Measurements from ENCODE around the gene ARHGAP8. TPM values are rescaled to one million over a fixed set of nuclear protein-coding genes. Genes with fewer than 3 reads are reported as not detected.

The ARHGAP8 gene
- polyA plus RNA-seq, 3 donors: 0.03 TPM; not detected in 2

DNA sequence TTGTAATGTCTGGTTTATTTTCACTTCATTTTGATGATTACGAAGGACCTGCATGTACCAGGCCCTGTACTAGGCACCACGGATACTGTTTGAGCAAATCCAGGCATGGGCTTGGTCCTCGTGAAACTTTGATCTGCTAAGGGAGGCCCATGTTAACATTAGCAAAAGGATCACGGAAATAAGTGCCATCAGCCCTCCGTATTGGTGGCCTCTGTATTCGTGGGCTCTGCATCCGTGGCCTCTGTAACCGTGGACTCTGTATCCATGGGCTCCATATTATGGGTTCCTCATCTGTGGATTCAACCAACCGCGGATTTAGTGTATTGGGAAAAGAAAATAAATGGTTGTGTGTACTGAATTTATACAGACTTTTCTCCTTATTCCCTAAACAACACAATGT lies 8.7 kb downstream of the ARHGAP8 start:
- Histone ChIP-seq H3K4me2 (replicated peaks; ENCODE audit: extremely low read depth, low read length, poor library complexity, severe bottlenecking) (no peak overlapping the region), H3K4me3 (replicated peaks in 1 of 3; ENCODE audit: low read depth in 2 of 3, low read length in 3 of 3) (no peak overlapping the region), H3K27ac (ENCODE audit: low read depth in 1 of 2, low read length in 2 of 2) (no peak overlapping the region), H3K36me3 (replicated peaks in 1 of 2; ENCODE audit: control insufficient read depth in 1 of 2, insufficient read depth in 2 of 2, low read length in 2 of 2) (no peaks in the 10 kb centered on the region), H3K9ac (ENCODE audit: insufficient read depth, low read length, poor library complexity, severe bottlenecking) (no peak overlapping the region), H3K4me1 (ENCODE audit: control insufficient read depth in 1 of 2, insufficient read depth in 2 of 2, low read length in 2 of 2) (no peaks in the 10 kb centered on the region), H2AFZ (ENCODE audit: insufficient read depth, low read depth, low read length, poor library complexity, severe bottlenecking) (no peak overlapping the region), H3K27me3 (ENCODE audit: control insufficient read depth in 2 of 2, insufficient read depth in 2 of 2, low read length in 2 of 2) (peaks cover 0 to 5% of the 10 kb centered on the region in 2 donors), H3K9me3 (replicated peaks in 1 of 2; ENCODE audit: control insufficient read depth in 1 of 2, insufficient read depth in 1 of 2, low read length in 2 of 2) (no peaks in the 10 kb centered on the region), H3K79me2 (ENCODE audit: insufficient read depth, low read length) (no peaks in the 10 kb centered on the region), H4K20me1 (ENCODE audit: insufficient read depth, low read length) (no peaks in the 10 kb centered on the region)
- Mint-ChIP-seq H3K27me3 (ENCODE audit: low read depth in 3 of 3) (peaks cover 10 to 33% (median 21%) of the 10 kb centered on the region in 3 donors), H3K4me1 (peaks cover 2% of the 10 kb centered on the region), H3K9me3 (peaks cover 0 to 6% (median 0%) of the 10 kb centered on the region in 7 donors), H3K4me3 (no peak overlapping the region), H3K27ac (no peak overlapping the region), H3K36me3 (no peaks in the 10 kb centered on the region)
- DNase-seq: no peak
- TF ChIP-seq, protein P1, sequence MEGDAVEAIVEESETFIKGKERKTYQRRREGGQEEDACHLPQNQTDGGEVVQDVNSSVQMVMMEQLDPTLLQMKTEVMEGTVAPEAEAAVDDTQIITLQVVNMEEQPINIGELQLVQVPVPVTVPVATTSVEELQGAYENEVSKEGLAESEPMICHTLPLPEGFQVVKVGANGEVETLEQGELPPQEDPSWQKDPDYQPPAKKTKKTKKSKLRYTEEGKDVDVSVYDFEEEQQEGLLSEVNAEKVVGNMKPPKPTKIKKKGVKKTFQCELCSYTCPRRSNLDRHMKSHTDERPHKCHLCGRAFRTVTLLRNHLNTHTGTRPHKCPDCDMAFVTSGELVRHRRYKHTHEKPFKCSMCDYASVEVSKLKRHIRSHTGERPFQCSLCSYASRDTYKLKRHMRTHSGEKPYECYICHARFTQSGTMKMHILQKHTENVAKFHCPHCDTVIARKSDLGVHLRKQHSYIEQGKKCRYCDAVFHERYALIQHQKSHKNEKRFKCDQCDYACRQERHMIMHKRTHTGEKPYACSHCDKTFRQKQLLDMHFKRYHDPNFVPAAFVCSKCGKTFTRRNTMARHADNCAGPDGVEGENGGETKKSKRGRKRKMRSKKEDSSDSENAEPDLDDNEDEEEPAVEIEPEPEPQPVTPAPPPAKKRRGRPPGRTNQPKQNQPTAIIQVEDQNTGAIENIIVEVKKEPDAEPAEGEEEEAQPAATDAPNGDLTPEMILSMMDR (IDR thresholded peaks at IDR 0.05): no peak
- intact Hi-C loops (cut with micrococcal nuclease): no loop called here
- WGBS (ENCODE audit: insufficient coverage): 83% methylated on average over 7 of the region's 10 CpGs

DNA sequence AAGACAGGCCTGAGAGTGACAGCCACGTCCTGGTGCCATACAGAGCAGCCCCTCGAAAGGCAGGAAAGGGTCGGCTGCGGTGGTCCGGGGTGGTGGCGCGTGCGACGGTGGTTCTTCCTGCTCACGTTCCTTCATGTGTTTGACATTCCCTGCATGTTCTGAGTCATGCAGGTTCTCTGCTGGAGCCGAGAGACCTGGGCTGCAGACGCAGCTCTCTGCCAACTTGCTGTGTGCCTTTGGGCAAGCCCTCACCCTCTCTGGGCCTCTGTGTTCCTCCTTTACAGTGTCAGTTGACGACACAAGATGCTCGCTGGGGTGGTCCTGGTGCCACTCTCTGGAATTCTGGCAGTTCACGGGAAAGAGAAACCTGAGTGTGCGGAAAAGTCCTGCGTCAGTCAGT lies 12.0 kb downstream of the ARHGAP8 start:
- Histone ChIP-seq H3K79me2 (ENCODE audit: insufficient read depth, low read length) (no peaks in the 10 kb centered on the region), H3K9ac (ENCODE audit: insufficient read depth, low read length, poor library complexity, severe bottlenecking) (no peak overlapping the region), H3K27me3 (ENCODE audit: control insufficient read depth in 2 of 2, insufficient read depth in 2 of 2, low read length in 2 of 2) (no peaks in the 10 kb centered on the region), H3K4me3 (replicated peaks in 1 of 3; ENCODE audit: low read depth in 2 of 3, low read length in 3 of 3) (no peak overlapping the region), H3K36me3 (replicated peaks in 1 of 2; ENCODE audit: control insufficient read depth in 1 of 2, insufficient read depth in 2 of 2, low read length in 2 of 2) (no peaks in the 10 kb centered on the region), H2AFZ (ENCODE audit: insufficient read depth, low read depth, low read length, poor library complexity, severe bottlenecking) (no peak overlapping the region), H4K20me1 (ENCODE audit: insufficient read depth, low read length) (no peaks in the 10 kb centered on the region), H3K4me1 (ENCODE audit: control insufficient read depth in 1 of 2, insufficient read depth in 2 of 2, low read length in 2 of 2) (no peaks in the 10 kb centered on the region), H3K4me2 (replicated peaks; ENCODE audit: extremely low read depth, low read length, poor library complexity, severe bottlenecking) (no peak overlapping the region), H3K27ac (ENCODE audit: low read depth in 1 of 2, low read length in 2 of 2) (no peak overlapping the region), H3K9me3 (replicated peaks in 1 of 2; ENCODE audit: control insufficient read depth in 1 of 2, insufficient read depth in 1 of 2, low read length in 2 of 2) (no peaks in the 10 kb centered on the region)
- intact Hi-C loops (cut with micrococcal nuclease): no loop called here
- peaks cover 5 to 18% (median 15%) of the 10 kb centered on the region in 3 donors for H3K27me3 Mint-ChIP-seq (ENCODE audit: low read depth in 3 of 3)
- H3K9me3 Mint-ChIP-seq: peaks cover 0 to 8% (median 0%) of the 10 kb centered on the region in 7 donors
- no peak for DNase-seq
- H3K4me1 Mint-ChIP-seq: peaks cover 2% of the 10 kb centered on the region
- no peak overlapping the region for H3K4me3 Mint-ChIP-seq
- no peaks in the 10 kb centered on the region for H3K36me3 Mint-ChIP-seq
- TF ChIP-seq, protein P1 (IDR thresholded peaks at IDR 0.05): no peak
- H3K27ac Mint-ChIP-seq: no peak overlapping the region
- WGBS (ENCODE audit: insufficient coverage): 94% methylated on average over 17 of the region's 17 CpGs

Measured in CD14-positive monocyte (primary cell).